Measurements from ENCODE around the gene GNG14.

DNA sequence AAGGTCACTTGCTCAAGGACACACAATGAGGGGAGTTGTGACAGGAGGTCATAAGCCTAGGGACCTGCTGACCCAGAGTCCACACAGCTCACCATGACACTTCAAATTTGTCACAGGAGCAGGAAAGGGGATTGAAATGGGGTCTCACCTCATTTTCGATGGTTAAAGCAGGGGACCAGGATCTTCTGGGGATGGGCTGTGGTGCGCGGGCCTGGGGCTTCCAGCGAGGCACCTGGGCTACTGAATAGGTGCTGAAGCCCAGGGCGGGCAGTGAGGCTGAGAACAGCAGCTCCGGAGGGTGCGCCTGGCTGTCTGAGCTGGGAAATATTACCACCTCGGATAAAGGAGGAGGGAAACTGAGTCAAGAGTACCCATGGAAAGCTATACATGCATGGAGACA, 32.3 kb upstream of the GNG14 start:
- TF ChIP-seq, protein P1, sequence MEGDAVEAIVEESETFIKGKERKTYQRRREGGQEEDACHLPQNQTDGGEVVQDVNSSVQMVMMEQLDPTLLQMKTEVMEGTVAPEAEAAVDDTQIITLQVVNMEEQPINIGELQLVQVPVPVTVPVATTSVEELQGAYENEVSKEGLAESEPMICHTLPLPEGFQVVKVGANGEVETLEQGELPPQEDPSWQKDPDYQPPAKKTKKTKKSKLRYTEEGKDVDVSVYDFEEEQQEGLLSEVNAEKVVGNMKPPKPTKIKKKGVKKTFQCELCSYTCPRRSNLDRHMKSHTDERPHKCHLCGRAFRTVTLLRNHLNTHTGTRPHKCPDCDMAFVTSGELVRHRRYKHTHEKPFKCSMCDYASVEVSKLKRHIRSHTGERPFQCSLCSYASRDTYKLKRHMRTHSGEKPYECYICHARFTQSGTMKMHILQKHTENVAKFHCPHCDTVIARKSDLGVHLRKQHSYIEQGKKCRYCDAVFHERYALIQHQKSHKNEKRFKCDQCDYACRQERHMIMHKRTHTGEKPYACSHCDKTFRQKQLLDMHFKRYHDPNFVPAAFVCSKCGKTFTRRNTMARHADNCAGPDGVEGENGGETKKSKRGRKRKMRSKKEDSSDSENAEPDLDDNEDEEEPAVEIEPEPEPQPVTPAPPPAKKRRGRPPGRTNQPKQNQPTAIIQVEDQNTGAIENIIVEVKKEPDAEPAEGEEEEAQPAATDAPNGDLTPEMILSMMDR (IDR thresholded peaks at IDR 0.05; ENCODE audit: extremely low read depth in 1 of 2, insufficient read depth in 1 of 2, low read depth in 1 of 2, low read length in 2 of 2): no peak
- TF ChIP-seq MYC (IDR thresholded peaks at IDR 0.05; ENCODE audit: low read depth, low read length): no peak
- TF ChIP-seq FOS (IDR thresholded peaks at IDR 0.05; ENCODE audit: borderline replicate concordance, insufficient read depth, low read length): no peak
- TF ChIP-seq POLR2AphosphoS5 (IDR thresholded peaks at IDR 0.05; ENCODE audit: insufficient read depth, low read depth, low read length): no peak
- no peak for TF ChIP-seq POLR2A (IDR thresholded peaks at IDR 0.05; ENCODE audit: low read depth, low read length)
- no peak for TF ChIP-seq GATA2 (IDR thresholded peaks at IDR 0.05; ENCODE audit: insufficient read depth, insufficient read length, low read depth, low read length)
- TF ChIP-seq EZH2 (IDR thresholded peaks at IDR 0.05; ENCODE audit: borderline replicate concordance, low read depth, low read length, severe bottlenecking): no peak
- no peak for TF ChIP-seq MAX (IDR thresholded peaks at IDR 0.05; ENCODE audit: insufficient read depth, insufficient read length)

Measured in endothelial cell of umbilical vein (primary cell).